Esophagus squamous epithelium (tissue), 4 donors: Measurements from ENCODE around the gene BACH2.

ENCODE experiments used
- CTCF ChIP-seq, 6 experiments: fragments of 450-650 bp in 4 of 6; fragments of 200-600 bp in 2 of 6; sonication (generic) in 2 of 6; IDR thresholded peaks; one replicate each; pipeline ENCODE4 v1.5.1; 2016 to 2019; ENCODE audit warnings: antibody characterized with exemption in 6 of 6, mild to moderate bottlenecking in 4 of 6, moderate library complexity in 4 of 6
- POLR2A ChIP-seq, 4 donors: fragments of 450-650 bp; IDR thresholded peaks; one replicate each; pipeline ENCODE4 v1.6.1; 2017; ENCODE audit warnings: antibody characterized with exemption in 4 of 4, mild to moderate bottlenecking in 4 of 4, moderate library complexity in 3 of 4

- no peak for TF ChIP-seq CTCF (IDR thresholded peaks at IDR 0.05)
- TF ChIP-seq POLR2A (IDR thresholded peaks at IDR 0.05): no peak
Observed at GRCh38 chr6:90198758-90199425, 97.8 kb downstream of the BACH2 start.
